K562 (cell line): ENCODE data around the gene CD93.

Experiments used
- CEBPB ChIP-seq: fragments of 450-650 bp; IDR thresholded peaks from 2 replicates; pipeline ENCODE4 v1.6.1; 2016; ENCODE audit warnings: missing genetic modification characterization, missing compliant biosample characterization
- CTCF ChIP-seq, 3 experiments: IDR thresholded peaks in 2 of 3; conservative IDR thresholded peaks in 1 of 3; 2 replicates each; pipeline ENCODE4 v1.5.1; 2011 to 2012; ENCODE audit warnings: low read length in 3 of 3, mild to moderate bottlenecking in 3 of 3, control low read depth in 2 of 3, improper control_type of control experiment in 1 of 3, inconsistent platforms in 1 of 3, low read depth in 1 of 3, mixed read lengths in 1 of 3, moderate library complexity in 1 of 3; ENCODE audit not compliant: insufficient read depth in 2 of 3
- CXXC5 ChIP-seq: fragments of 250-450 bp; sonication (Bioruptor Pico); IDR thresholded peaks from 2 replicates; pipeline ENCODE4 v1.8.0; 2022; ENCODE audit warnings: inconsistent platforms, mild to moderate bottlenecking, moderate library complexity
- MCM5 ChIP-seq: fragments of 450-650 bp; IDR thresholded peaks from 2 replicates; pipeline ENCODE4 v1.6.1; 2016; ENCODE audit warnings: low read depth
- NONO ChIP-seq, 2 experiments: fragments of 200-400 bp in 1 of 2; fragments of 450-650 bp in 1 of 2; formaldehyde crosslinking in 1 of 2; IDR thresholded peaks; 2 replicates each; pipeline ENCODE4 v1.6.1; 2017; ENCODE audit warnings: low read depth in 2 of 2, mild to moderate bottlenecking in 2 of 2, moderate library complexity in 2 of 2, low read length in 1 of 2
- PRDM10 ChIP-seq: fragments of 450-650 bp; IDR thresholded peaks from 2 replicates; pipeline ENCODE4 v1.6.1; 2018; ENCODE audit not compliant: partially characterized antibody
- RCOR1 ChIP-seq, 2 experiments: IDR thresholded peaks; 2 replicates each; pipeline ENCODE4 v1.6.1; 2012; ENCODE audit warnings: low read depth in 2 of 2, low read length in 2 of 2, borderline replicate concordance in 1 of 2, improper control_type of control experiment in 1 of 2
- SAFB2 ChIP-seq: fragments of 200-400 bp; formaldehyde crosslinking; IDR thresholded peaks from 2 replicates; pipeline ENCODE4 v1.6.1; 2018; ENCODE audit warnings: borderline replicate concordance, low read length, low read depth, moderate library complexity; ENCODE audit not compliant: severe bottlenecking
- ZNF274 ChIP-seq: IDR thresholded peaks from 2 replicates; pipeline ENCODE4 v1.6.1; 2011; ENCODE audit warnings: low read depth, mild to moderate bottlenecking, low read length, moderate library complexity, borderline replicate concordance

- TF ChIP-seq CTCF (IDR thresholded peaks at IDR 0.05 in 2 of 3, conservative IDR thresholded peaks at IDR 0.05 in 1 of 3; ENCODE audit: insufficient read depth in 2 of 3, low read depth in 1 of 3, low read length in 3 of 3) = no peak
- no peak for TF ChIP-seq NONO (IDR thresholded peaks at IDR 0.05; ENCODE audit: low read depth in 2 of 2, low read length in 1 of 2)
- TF ChIP-seq CEBPB (tag) = no peak
- no peak for TF ChIP-seq RCOR1 (IDR thresholded peaks at IDR 0.05; ENCODE audit: borderline replicate concordance in 1 of 2, low read depth in 2 of 2, low read length in 2 of 2)
- no peak for TF ChIP-seq PRDM10
- no peak for TF ChIP-seq CXXC5 (CRISPR knock-in tag)
- no peak for TF ChIP-seq SAFB2
- TF ChIP-seq MCM5 = no peak
- no peak for TF ChIP-seq ZNF274
These were observed 32.0 kb upstream of the CD93 start for GRCh38 chr20:23118144-23118543.
